Left lung (tissue), 10 donors: Measurements from ENCODE around the gene CCDC61. TPM values are rescaled to one million over a fixed set of nuclear protein-coding genes. Genes with fewer than 3 reads are reported as not detected.
A peak's percentile ranks its signal among the peaks of the same experiment; 100 is the strongest.

ENCODE experiments used
- ATAC-seq: fragments of 200-7000 bp; cut with Tn5 transposase; one replicate; pipeline ENCODE4 v1.9.1; 2020; ENCODE audit warnings: moderate library complexity
- DNase-seq, 4 donors: peaks; one replicate each; pipeline ENCODE4 v3.0.0-alpha.2; 2013 to 2020
- H3K27ac ChIP-seq, 2 donors: fragments of 200-600 bp; sonication (generic) in 1 of 2; one replicate each; pipeline versions ENCODE4 v1.5.0 to v1.8.0; 2020 to 2021
- H3K27me3 ChIP-seq, 2 donors: fragments of 200-600 bp; sonication (generic) in 1 of 2; one replicate each; pipeline versions ENCODE4 v1.5.0 to v1.8.0; 2020 to 2021
- H3K36me3 ChIP-seq, 2 donors: fragments of 200-600 bp; sonication (generic) in 1 of 2; one replicate each; pipeline versions ENCODE4 v1.5.0 to v1.8.0; 2020 to 2021
- H3K4me1 ChIP-seq, 2 donors: fragments of 200-600 bp; one replicate each; pipeline ENCODE4 v1.8.0; 2021
- H3K4me3 ChIP-seq, 2 donors: fragments of 200-600 bp; sonication (generic) in 1 of 2; one replicate each; pipeline versions ENCODE4 v1.5.0 to v1.8.0; 2020 to 2021; ENCODE audit warnings: mild to moderate bottlenecking in 1 of 2
- H3K9me3 ChIP-seq, 2 donors: fragments of 200-600 bp; sonication (generic) in 1 of 2; one replicate each; pipeline versions ENCODE4 v1.5.0 to v1.8.0; 2020 to 2021
- intact Hi-C, 2 donors: fragments of 100-400 bp; cut with DNase I; formaldehyde crosslinking; loops; one replicate each; pipeline versions ENCODE4 v1.11.2 to v1.14.2; 2022
- polyA plus RNA-seq, 6 donors: library from polyadenylated mRNA; unstranded; fragments of 120-200 nt; gene quantifications; one replicate each; pipeline ENCODE4 v1.2.1, GENCODE V29; 2013; ENCODE audit not compliant: insufficient read length in 6 of 6
- total RNA-seq, 2 donors: library from RNA; stranded (reverse); fragmentation: NEBNext Ultra II Directional; extraction: Animal tissue kit (Norgen Biotek cat#: 25700); gene quantifications; one replicate each; pipeline ENCODE4 v1.2.1, GENCODE V29; 2021
- TF ChIP-seq, protein P1 (sequence below), 2 donors: fragments of 200-600 bp; sonication (generic) in 1 of 2; IDR thresholded peaks; one replicate each; pipeline versions ENCODE4 v1.5.0 to v1.8.0; 2021; ENCODE audit warnings: antibody characterized with exemption in 2 of 2
- donor health status: DM: no; HTN: yes; CAD: no.
- donor health status: DM: no; HTN: no; CAD: no.

CCDC61 gene
- total and polyA plus RNA-seq, 8 donors: 12.1 to 17.3 (median 15.1) TPM

DNA sequence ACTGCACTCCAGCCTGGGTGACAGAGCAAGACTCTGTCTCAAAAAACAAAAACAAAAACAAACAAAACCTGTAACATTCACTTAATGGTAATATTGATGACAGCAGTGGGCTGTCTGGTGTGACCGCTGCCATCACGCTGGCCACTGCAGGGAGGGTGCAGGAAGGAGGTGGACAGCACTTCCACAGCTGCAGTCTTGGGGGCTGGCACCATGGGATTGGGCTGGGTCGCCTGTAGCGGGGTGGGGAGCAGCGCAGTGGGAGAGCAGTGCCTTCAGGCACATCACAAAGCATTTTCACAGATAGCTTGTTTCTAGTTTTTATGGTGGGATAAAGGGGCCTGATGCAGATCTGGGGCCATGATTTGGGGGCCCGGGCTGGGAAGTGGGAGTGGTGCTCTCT, 40.3 kb downstream of the CCDC61 start:
- ATAC-seq: no peak
- DNase-seq: no peak
- intact Hi-C loops: no loop called here
- Histone ChIP-seq H3K36me3 (no peaks in the 10 kb centered on the region), H3K9me3 (peaks cover 0 to 3% of the 10 kb centered on the region in 2 donors), H3K4me3 (no peak overlapping the region), H3K4me1 (no peaks in the 10 kb centered on the region), H3K27me3 (peaks cover 0 to 29% of the 10 kb centered on the region in 2 donors), H3K27ac (no peak overlapping the region)
- TF ChIP-seq, protein P1, sequence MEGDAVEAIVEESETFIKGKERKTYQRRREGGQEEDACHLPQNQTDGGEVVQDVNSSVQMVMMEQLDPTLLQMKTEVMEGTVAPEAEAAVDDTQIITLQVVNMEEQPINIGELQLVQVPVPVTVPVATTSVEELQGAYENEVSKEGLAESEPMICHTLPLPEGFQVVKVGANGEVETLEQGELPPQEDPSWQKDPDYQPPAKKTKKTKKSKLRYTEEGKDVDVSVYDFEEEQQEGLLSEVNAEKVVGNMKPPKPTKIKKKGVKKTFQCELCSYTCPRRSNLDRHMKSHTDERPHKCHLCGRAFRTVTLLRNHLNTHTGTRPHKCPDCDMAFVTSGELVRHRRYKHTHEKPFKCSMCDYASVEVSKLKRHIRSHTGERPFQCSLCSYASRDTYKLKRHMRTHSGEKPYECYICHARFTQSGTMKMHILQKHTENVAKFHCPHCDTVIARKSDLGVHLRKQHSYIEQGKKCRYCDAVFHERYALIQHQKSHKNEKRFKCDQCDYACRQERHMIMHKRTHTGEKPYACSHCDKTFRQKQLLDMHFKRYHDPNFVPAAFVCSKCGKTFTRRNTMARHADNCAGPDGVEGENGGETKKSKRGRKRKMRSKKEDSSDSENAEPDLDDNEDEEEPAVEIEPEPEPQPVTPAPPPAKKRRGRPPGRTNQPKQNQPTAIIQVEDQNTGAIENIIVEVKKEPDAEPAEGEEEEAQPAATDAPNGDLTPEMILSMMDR (IDR thresholded peaks at IDR 0.05): no peak

DNA sequence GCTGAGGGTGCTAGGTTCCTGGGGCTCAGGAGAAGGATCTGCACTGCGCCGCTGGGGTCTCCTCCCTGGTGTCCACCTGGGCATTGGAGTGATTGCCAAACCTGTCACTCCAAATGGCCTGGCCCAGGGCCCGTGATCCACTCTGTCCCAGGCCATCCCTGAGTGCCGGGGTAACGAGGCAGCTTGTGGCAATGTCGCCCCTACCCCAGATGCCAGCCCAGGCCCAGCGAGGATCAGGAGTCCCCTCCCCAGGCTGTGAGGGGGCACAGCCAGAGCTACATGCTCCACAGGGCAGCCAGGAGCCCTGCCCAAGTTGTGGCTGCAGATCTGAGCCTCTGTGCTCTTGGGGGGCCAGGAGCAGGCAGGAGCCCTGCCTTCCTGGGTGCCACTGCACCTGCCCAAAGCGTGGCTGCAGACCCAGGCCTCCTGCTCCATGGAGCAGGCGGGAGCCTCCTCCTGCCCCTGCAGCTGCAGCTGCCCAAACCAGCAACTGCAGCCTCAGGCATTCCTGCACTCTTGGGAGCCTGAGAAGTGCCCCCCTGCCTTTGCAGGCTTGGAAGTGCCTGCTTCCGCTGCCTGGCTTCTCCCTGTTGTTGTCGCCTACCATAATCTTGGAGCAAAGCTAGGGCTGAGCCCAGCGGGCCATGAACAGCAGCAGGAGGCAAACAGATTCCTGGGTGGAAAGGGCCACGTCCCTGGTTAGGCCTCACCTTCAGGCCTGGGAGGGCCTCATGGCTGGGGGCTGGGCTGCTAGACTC, 40.9 kb downstream of the CCDC61 start:
- DNase-seq (no peak), ATAC-seq (no peak)
- H3K36me3 ChIP-seq: no peaks in the 10 kb centered on the region
- intact Hi-C loops: no loop called here
- H3K9me3 ChIP-seq: peaks cover 0 to 3% of the 10 kb centered on the region in 2 donors
- no peak overlapping the region for H3K4me3 ChIP-seq
- peaks cover 0 to 35% of the 10 kb centered on the region in 2 donors for H3K27me3 ChIP-seq
- H3K27ac ChIP-seq: no peak overlapping the region
- TF ChIP-seq, protein P1 (IDR thresholded peaks at IDR 0.05): no peak
- no peaks in the 10 kb centered on the region for H3K4me1 ChIP-seq

DNA sequence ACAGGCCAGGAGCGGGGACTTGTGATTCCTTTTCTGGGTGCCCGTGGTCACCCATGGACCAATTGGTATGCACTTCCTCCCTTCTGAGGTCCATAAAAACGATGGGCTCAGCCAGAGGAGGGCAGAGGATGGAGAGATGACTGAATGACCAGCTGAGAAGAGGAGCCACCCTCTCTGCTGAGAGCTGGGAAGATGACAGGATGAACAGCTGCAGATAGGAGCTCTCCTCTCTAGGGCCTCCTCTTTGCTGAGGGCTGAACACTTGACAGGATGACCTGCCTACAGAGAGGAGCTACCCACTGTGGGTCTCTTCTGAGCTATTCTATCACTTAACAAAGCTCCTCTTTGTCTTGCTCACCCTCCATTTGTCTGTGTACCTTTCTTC, 41.5 kb downstream of the CCDC61 start:
- Histone ChIP-seq H3K27me3 (peaks cover 0 to 41% of the 10 kb centered on the region in 2 donors), H3K4me3 (no peak overlapping the region), H3K4me1 (no peaks in the 10 kb centered on the region), H3K27ac (no peak overlapping the region), H3K36me3 (no peaks in the 10 kb centered on the region), H3K9me3 (peaks cover 0 to 3% of the 10 kb centered on the region in 2 donors)
- TF ChIP-seq, protein P1 (IDR thresholded peaks at IDR 0.05): no peak
- DNase-seq (no peak), ATAC-seq (no peak)
- intact Hi-C loops: no loop called here

DNA sequence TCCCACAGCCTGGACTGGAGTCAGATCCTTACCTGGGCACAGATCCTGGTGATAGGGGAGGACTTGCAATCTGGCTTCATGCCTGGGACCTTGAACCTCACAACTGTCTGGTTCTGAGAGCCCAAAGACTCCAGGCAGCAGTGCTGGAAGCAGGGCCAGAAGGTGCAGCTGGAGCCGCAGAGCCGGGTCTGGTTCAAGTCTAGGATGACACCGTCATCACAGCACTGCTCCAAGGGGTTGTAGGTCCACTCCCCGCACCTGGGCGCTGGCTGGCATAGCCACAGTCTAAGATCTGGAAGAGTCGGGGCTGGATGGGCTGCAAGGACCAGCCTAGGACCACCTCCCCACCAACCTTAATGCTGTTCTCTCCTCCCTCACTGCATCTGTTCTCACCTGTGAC, 44.9 kb downstream of the CCDC61 start:
- H3K9me3 ChIP-seq: no peaks in the 10 kb centered on the region
- H3K27ac ChIP-seq: no peak overlapping the region
- intact Hi-C loops: no loop called here
- H3K36me3 ChIP-seq: no peaks in the 10 kb centered on the region
- no peak overlapping the region for H3K4me3 ChIP-seq
- H3K4me1 ChIP-seq: no peaks in the 10 kb centered on the region
- DNase-seq: no peak
- no peak for ATAC-seq
- TF ChIP-seq, protein P1 (IDR thresholded peaks at IDR 0.05): no peak
- H3K27me3 ChIP-seq: peaks cover 0 to 68% of the 10 kb centered on the region in 2 donors

DNA sequence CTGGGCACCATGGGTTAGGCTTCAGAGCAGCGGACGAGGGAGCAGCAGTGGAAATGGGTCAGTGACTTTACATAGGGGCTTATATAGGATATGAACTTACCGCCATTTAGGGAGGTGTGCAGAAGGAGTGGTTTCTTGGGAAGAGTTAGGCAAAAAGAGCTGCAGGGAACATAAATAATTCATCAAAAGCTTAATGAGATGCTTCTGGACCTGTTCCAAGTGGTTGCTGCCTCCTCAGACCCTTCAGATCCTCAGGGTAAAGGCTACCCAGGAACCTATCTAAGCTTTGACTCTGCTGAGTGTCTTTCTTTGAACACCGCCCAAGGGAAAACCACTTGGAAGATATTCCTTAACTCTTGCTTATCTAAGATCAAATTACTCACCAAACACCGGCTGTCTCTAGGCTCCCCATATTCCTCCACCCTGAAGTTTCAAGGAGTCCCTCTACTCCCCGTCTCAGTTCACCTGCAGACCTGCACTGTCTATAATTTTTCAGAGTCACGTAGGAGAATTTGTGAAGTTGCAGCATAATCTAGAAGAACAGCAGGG, 45.8 kb downstream of the CCDC61 start, which contains the start of gene IGFL4:
Gene IGFL4, minus strand, starts transcription at position 51 of the 549 bp plus-strand sequence. Its CDS starts 40 bp downstream, at position 11.
- Histone ChIP-seq H3K36me3 (no peaks in the 10 kb centered on the region), H3K27ac (no peak within 1 kb of the TSS), H3K27me3 (peaks cover 0 to 72% of the 10 kb centered on the region in 2 donors), H3K4me3 (no peak within 1 kb of the TSS), H3K9me3 (no peaks in the 10 kb centered on the region), H3K4me1 (no peaks in the 10 kb centered on the region)
- TF ChIP-seq, protein P1 (IDR thresholded peaks at IDR 0.05): no peak
- DNase-seq: peak in 1 of 4 donors; percentile 24
- intact Hi-C loops: no loop called here
- ATAC-seq: no peak
